Dermis microvascular lymphatic vessel endothelial cell (primary cell): Measurements from ENCODE around the gene RBM39. TPM values are rescaled to one million over a fixed set of nuclear protein-coding genes. Genes with fewer than 3 reads are reported as not detected.
"Not testable (repeated sequence)": the region's sequence is repeated elsewhere in the genome, so short reads cannot be mapped to it uniquely, and the experiment has no call there.

Experiments
- DNase-seq, 2 donors: peaks; one replicate each; pipeline versions ENCODE4 v3.0.0 to v3.0.0-alpha.2; 2010; ENCODE audit warnings: low read depth in 2 of 2
- total RNA-seq: library from RNA; depleted of rRNA; stranded (reverse); fragments of >200 nt; gene quantifications from 2 replicates; pipeline ENCODE4 v1.2.1, GENCODE V29; 2014

Gene RBM39
- total RNA-seq, 1 donor from 2014 or later, result 271 TPM

GRCh38 chr20:35706591-35707529 lies 35.2 kb downstream of the RBM39 start:
- DNase-seq, result not testable (repeated sequence)

- not testable (repeated sequence) for DNase-seq
Observed at GRCh38 chr20:35705894-35706293, 36.2 kb downstream of the RBM39 start.

- DNase-seq, result no peak
Observed at GRCh38 chr20:35704514-35705261, 37.4 kb downstream of the RBM39 start.

- no peak for DNase-seq
Observed at GRCh38 chr20:35702824-35703695, 39.0 kb downstream of the RBM39 start.

GRCh38 chr20:35702051-35702823 lies 39.8 kb downstream of the RBM39 start:
- no peak for DNase-seq

GRCh38 chr20:35700625-35701148 lies 41.4 kb downstream of the RBM39 start:
- DNase-seq, result no peak

GRCh38 chr20:35699957-35700624 lies 42.0 kb downstream of the RBM39 start:
- no peak for DNase-seq

GRCh38 chr20:35699127-35699956 lies 42.7 kb downstream of the RBM39 start, which contains the start of the genes NFS1 and ROMO1:
Gene NFS1, minus strand, starts transcription at chr20:35699352. Its CDS starts 64 bp downstream, at chr20:35699288.
Gene ROMO1, plus strand, starts transcription at chr20:35699405. Its CDS starts 228 bp downstream, at chr20:35699633.
- DNase-seq, result peak; percentile 73 to 91

- no peak for DNase-seq
Observed at GRCh38 chr20:35698298-35699126, 43.5 kb downstream of the RBM39 start.

GRCh38 chr20:35697696-35698297 lies 44.3 kb downstream of the RBM39 start:
- no peak for DNase-seq

GRCh38 chr20:35695978-35696377 lies 46.1 kb downstream of the RBM39 start:
- no peak for DNase-seq

- no peak for DNase-seq
Observed at GRCh38 chr20:35695245-35695749, 46.8 kb downstream of the RBM39 start.

GRCh38 chr20:35690265-35690664 lies 51.8 kb downstream of the RBM39 start:
- no peak for DNase-seq

GRCh38 chr20:35686872-35687271 lies 55.2 kb downstream of the RBM39 start:
- not testable (repeated sequence) for DNase-seq

- not testable (repeated sequence) for DNase-seq
Observed at GRCh38 chr20:35685368-35685767, 56.7 kb downstream of the RBM39 start.

- DNase-seq, result no peak
Observed at GRCh38 chr20:35681960-35682359, 60.1 kb downstream of the RBM39 start.
